HEK293 (cell line): ENCODE measurements around the gene TPSAB1.

Source experiments
- CTCF ChIA-PET: fragments of 350-600 bp; formaldehyde crosslinking; extraction: SDS; loops from one replicate; lab custom pipeline; 2021; ENCODE audit warnings: antibody characterized with exemption; lab: Yijun Ruan, JAX
- POLR2A ChIA-PET: fragments of 300-600 bp; formaldehyde crosslinking; extraction: SDS; loops from one replicate; lab custom pipeline; 2020; ENCODE audit warnings: antibody characterized with exemption, inconsistent platforms; lab: Yijun Ruan, JAX
- H3K27ac ChIP-seq: fragments of 200-500 bp; sonication (Bioruptor generic); 2 replicates; pipeline ENCODE4 v1.5.1; 2014; ENCODE audit warnings: low read depth, low read length, control low read depth, inconsistent platforms; ENCODE audit errors: extremely low read depth
- H3K36me3 ChIP-seq, 2 experiments: fragments of 200-500 bp in 1 of 2; sonication (Bioruptor generic) in 1 of 2; 1 replicate in 1 of 2; 2 replicates in 1 of 2; pipeline ENCODE4 v1.5.1; 2014 to 2017; ENCODE audit warnings: inconsistent platforms in 2 of 2, low read length in 2 of 2; ENCODE audit not compliant: control insufficient read depth in 2 of 2, insufficient read depth in 1 of 2
- H3K4me1 ChIP-seq: fragments of 200-500 bp; sonication (Bioruptor generic); 2 replicates; pipeline ENCODE4 v1.5.1; 2014; ENCODE audit warnings: mild to moderate bottlenecking, low read length, inconsistent platforms; ENCODE audit not compliant: control insufficient read depth, insufficient read depth
- H3K4me3 ChIP-seq: 2 replicates; pipeline ENCODE4 v1.5.1; 2011; ENCODE audit warnings: low read depth, mild to moderate bottlenecking, control low read depth, low read length, moderate library complexity
- H3K9me3 ChIP-seq: fragments of 200-500 bp; sonication (Bioruptor generic); 2 replicates; pipeline ENCODE4 v1.5.1; 2014; ENCODE audit warnings: low read depth, low read length, inconsistent platforms; ENCODE audit not compliant: control insufficient read depth, insufficient read depth
- GLIS2 ChIP-seq: fragments of 450-650 bp; formaldehyde crosslinking; IDR thresholded peaks from 2 replicates; pipeline ENCODE4 v1.5.1; 2016; ENCODE audit warnings: missing biosample characterization, missing genetic modification characterization
- KLF1 ChIP-seq: fragments of 450-650 bp; formaldehyde crosslinking; IDR thresholded peaks from 2 replicates; pipeline ENCODE4 v1.5.1; 2016; ENCODE audit warnings: missing biosample characterization, missing genetic modification characterization
- MEIS1 ChIP-seq: sonication (generic); formaldehyde crosslinking; IDR thresholded peaks from 2 replicates; pipeline ENCODE4 v1.8.1; 2022; ENCODE audit warnings: missing genetic modification reagents, mild to moderate bottlenecking, borderline replicate concordance
- PATZ1 ChIP-seq: fragments of 450-650 bp; formaldehyde crosslinking; IDR thresholded peaks from 2 replicates; pipeline ENCODE4 v1.5.1; 2016; ENCODE audit warnings: missing biosample characterization, missing genetic modification characterization
- PBX3 ChIP-seq: sonication (generic); formaldehyde crosslinking; IDR thresholded peaks from 2 replicates; pipeline ENCODE4 v1.8.1; 2022; ENCODE audit warnings: mild to moderate bottlenecking, moderate library complexity, missing genetic modification reagents
- PRDM2 ChIP-seq: fragments of 450-650 bp; formaldehyde crosslinking; IDR thresholded peaks from 2 replicates; pipeline ENCODE4 v1.5.1; 2016; ENCODE audit warnings: missing biosample characterization, missing genetic modification characterization, borderline replicate concordance
- PRDM4 ChIP-seq: fragments of 450-650 bp; formaldehyde crosslinking; IDR thresholded peaks from 2 replicates; pipeline ENCODE4 v1.5.1; 2017; ENCODE audit warnings: missing biosample characterization, missing genetic modification characterization
- TCF7L2 ChIP-seq: IDR thresholded peaks from 2 replicates; pipeline ENCODE4 v1.6.1; 2011; ENCODE audit warnings: low read depth, mild to moderate bottlenecking, inconsistent platforms, low read length, moderate library complexity, borderline replicate concordance
- ZBTB8A ChIP-seq: fragments of 450-650 bp; formaldehyde crosslinking; IDR thresholded peaks from 2 replicates; pipeline ENCODE4 v1.5.1; 2016; ENCODE audit warnings: missing biosample characterization, missing genetic modification characterization
- ZFHX2 ChIP-seq: fragments of 450-650 bp; formaldehyde crosslinking; conservative IDR thresholded peaks from 2 replicates; pipeline ENCODE4 v1.5.1; 2016; ENCODE audit warnings: missing biosample characterization, missing genetic modification characterization
- ZIC2 ChIP-seq: fragments of 450-650 bp; formaldehyde crosslinking; IDR thresholded peaks from 2 replicates; pipeline ENCODE4 v1.5.1; 2016; ENCODE audit warnings: missing biosample characterization, missing genetic modification characterization
- ZNF148 ChIP-seq: fragments of 450-650 bp; formaldehyde crosslinking; IDR thresholded peaks from 2 replicates; pipeline ENCODE4 v1.5.0; 2017; ENCODE audit warnings: missing biosample characterization, missing genetic modification characterization, borderline replicate concordance
- ZNF157 ChIP-seq: fragments of 450-650 bp; formaldehyde crosslinking; IDR thresholded peaks from 2 replicates; pipeline ENCODE4 v1.5.1; 2016; ENCODE audit warnings: missing biosample characterization, missing genetic modification characterization
- ZNF19 ChIP-seq: fragments of 450-650 bp; formaldehyde crosslinking; IDR thresholded peaks from 2 replicates; pipeline ENCODE4; 2016; ENCODE audit warnings: missing biosample characterization, missing genetic modification characterization, low read depth
- ZNF335 ChIP-seq: fragments of 450-650 bp; formaldehyde crosslinking; conservative IDR thresholded peaks from 2 replicates; pipeline ENCODE4 v1.5.1; 2016; ENCODE audit warnings: missing biosample characterization, missing genetic modification characterization
- ZNF341 ChIP-seq: fragments of 450-650 bp; formaldehyde crosslinking; IDR thresholded peaks from 2 replicates; pipeline ENCODE4; 2016; ENCODE audit warnings: low read depth, missing biosample characterization, missing genetic modification characterization
- ZSCAN23 ChIP-seq: fragments of 450-650 bp; formaldehyde crosslinking; IDR thresholded peaks from 2 replicates; pipeline ENCODE4 v1.5.1; 2016; ENCODE audit warnings: missing biosample characterization, missing genetic modification characterization

TPSAB1 gene

GRCh38 chr16:1283296-1283695 lies 42.8 kb downstream of the TPSAB1 start (continued):
- no peak for TF ChIP-seq ZNF148 (tag by site-specific recombination)
- TF ChIP-seq ZFHX2 (tag by site-specific recombination) = peak; percentile 82
- peak; percentile 61 for TF ChIP-seq ZBTB8A (tag by site-specific recombination)
- no peak for TF ChIP-seq KLF1
- peak; percentile 10; the same call in 1 of the 2 replicates for TF ChIP-seq ZNF341 (tag by site-specific recombination)
- no peak for TF ChIP-seq PRDM2 (tag by site-specific recombination)
- TF ChIP-seq PRDM4 (tag by site-specific recombination) = no peak
- TF ChIP-seq MEIS1 (CRISPR knock-in tag) = no peak
- TF ChIP-seq PBX3 (CRISPR knock-in tag) = no peak
- TF ChIP-seq TCF7L2 = no peak
- TF ChIP-seq ZSCAN23 (tag by site-specific recombination) = no peak
- no peak for TF ChIP-seq ZNF19 (tag by site-specific recombination)

- H3K27ac ChIP-seq = no peak overlapping the region
- ChIA-PET POLR2A (no interaction called here), CTCF (interaction anchor here (0.6 to 0.8 kb wide), 2 partner anchors 17 to 20 kb away, joined by 3 read pairs; no protein-coding TSS in a partner anchor)
- 0 out of 2 replicates have a peak, but pooled peaks have one; percentile 21 for TF ChIP-seq PATZ1
- peak; percentile 16; the same call in 1 of the 2 replicates for TF ChIP-seq ZIC2 (tag by site-specific recombination)
- no peak for TF ChIP-seq ZNF157 (tag by site-specific recombination)
- TF ChIP-seq ZNF335 (tag by site-specific recombination) = peak; percentile 47; the same call in 1 of the 2 replicates
- TF ChIP-seq GLIS2 = 0 out of 2 replicates have a peak, but pooled peaks have one; percentile 34
- no peaks in the 10 kb centered on the region for H3K9me3 ChIP-seq
- no peaks in the 10 kb centered on the region for H3K4me1 ChIP-seq
- no peaks in the 10 kb centered on the region for H3K36me3 ChIP-seq
- no peak overlapping the region for H3K4me3 ChIP-seq
Observed at GRCh38 chr16:1283996-1284616, 43.6 kb downstream of the TPSAB1 start.
